DOHH2 (cell line): ENCODE data around the gene GLI2.

Experiments
- H3F3A ChIP-seq: fragments of 200-600 bp; sonication (generic), shearing (Covaris generic); 2 replicates; pipeline ENCODE4 v1.6.0; 2016; ENCODE audit warnings: antibody characterized with exemption, mild to moderate bottlenecking; ENCODE audit not compliant: control insufficient read depth, insufficient read depth
- H3K27ac ChIP-seq: fragments of 200-600 bp; sonication (generic); 2 replicates; pipeline ENCODE4 v1.5.1; 2014; ENCODE audit warnings: low read depth, mild to moderate bottlenecking, low read length, moderate library complexity
- H3K27me3 ChIP-seq: fragments of 200-600 bp; sonication (generic); 2 replicates; pipeline ENCODE4 v1.6.1; 2014; ENCODE audit warnings: mild to moderate bottlenecking, low read length, mixed read lengths; ENCODE audit not compliant: control insufficient read depth
- H3K36me3 ChIP-seq: fragments of 200-600 bp; sonication (generic); 2 replicates; pipeline ENCODE4 v1.6.1; 2014; ENCODE audit warnings: mild to moderate bottlenecking, low read length, moderate library complexity, mixed read lengths; ENCODE audit not compliant: control insufficient read depth
- H3K4me1 ChIP-seq: fragments of 200-600 bp; sonication (generic); 2 replicates; pipeline ENCODE4 v1.6.1; 2014; ENCODE audit warnings: mild to moderate bottlenecking, low read length, mixed read lengths; ENCODE audit not compliant: control insufficient read depth
- H3K4me2 ChIP-seq: fragments of 200-600 bp; sonication (generic); 2 replicates; pipeline ENCODE4 v1.6.0; 2014; ENCODE audit warnings: mild to moderate bottlenecking, low read length, moderate library complexity
- H3K4me3 ChIP-seq: fragments of 200-600 bp; sonication (generic); 2 replicates; pipeline ENCODE4 v1.5.1; 2014; ENCODE audit warnings: mild to moderate bottlenecking, low read length, mixed read lengths
- H3K79me2 ChIP-seq: fragments of 200-600 bp; sonication (generic); 2 replicates; pipeline ENCODE4 v1.6.1; 2014; ENCODE audit warnings: mild to moderate bottlenecking, low read length, mixed read lengths; ENCODE audit not compliant: control insufficient read depth
- H3K9me2 ChIP-seq: fragments of 200-600 bp; sonication (generic); replicated peaks from 2 replicates; pipeline ENCODE4 v1.6.1; 2014; ENCODE audit warnings: mild to moderate bottlenecking, low read length, mixed read lengths; ENCODE audit not compliant: control insufficient read depth
- H3K9me3 ChIP-seq: fragments of 200-600 bp; sonication (generic); 2 replicates; pipeline ENCODE4 v1.6.1; 2014; ENCODE audit warnings: antibody characterized with exemption, low read length, mixed read lengths; ENCODE audit not compliant: control insufficient read depth, insufficient read depth
- H4K20me1 ChIP-seq: fragments of 200-600 bp; sonication (generic); 2 replicates; pipeline ENCODE4 v1.6.0; 2014; ENCODE audit warnings: low read depth, mild to moderate bottlenecking, antibody characterized with exemption, low read length, moderate library complexity; ENCODE audit not compliant: control insufficient read depth, insufficient read depth
- EZH2phosphoT487 ChIP-seq: fragments of 200-600 bp; sonication (generic); IDR thresholded peaks from 2 replicates; pipeline ENCODE4 v1.6.1; 2017; ENCODE audit warnings: borderline replicate concordance, mild to moderate bottlenecking, antibody characterized with exemption, low read length, moderate library complexity, mixed read lengths
- TF ChIP-seq, protein P1 (sequence below): fragments of 200-600 bp; sonication (generic); IDR thresholded peaks from one replicate; pipeline ENCODE4 v1.5.1; 2014; ENCODE audit warnings: antibody characterized with exemption, mild to moderate bottlenecking, low read depth, low read length; ENCODE audit not compliant: poor library complexity, severe bottlenecking

GLI2 gene

DNA sequence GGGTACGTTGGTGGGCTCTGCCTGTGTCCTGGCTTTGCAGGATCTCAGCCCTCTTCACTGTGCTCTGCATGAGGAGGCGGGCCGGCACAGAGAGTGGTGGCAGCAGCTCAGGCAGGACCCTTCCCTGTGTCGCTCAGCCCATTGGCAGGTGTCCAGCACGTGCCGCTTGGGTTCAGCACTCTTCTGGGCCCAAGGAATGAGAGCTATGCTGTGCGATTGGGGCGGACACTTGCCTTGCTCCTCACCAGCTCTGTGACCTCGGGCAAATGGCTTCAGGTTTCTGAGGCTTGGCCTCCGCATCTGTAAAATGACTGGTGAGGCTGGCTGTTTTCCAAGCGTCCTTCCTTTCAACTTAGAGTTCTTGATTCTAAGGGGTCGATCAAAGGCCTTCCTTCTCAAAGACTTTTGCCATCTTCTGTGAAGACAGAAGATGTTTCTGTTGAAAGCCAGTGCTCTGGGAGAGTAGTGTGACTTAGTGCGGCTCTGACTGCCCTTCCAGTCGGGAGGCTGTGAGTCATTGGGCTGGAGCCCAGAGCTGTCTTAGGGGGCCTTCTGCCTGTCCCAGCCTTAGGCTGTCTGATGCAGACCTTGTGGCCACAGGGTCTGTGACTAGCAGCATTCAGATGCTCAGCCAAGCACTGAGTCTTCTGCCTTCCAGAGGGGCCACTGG, 35.6 kb downstream of the GLI2 start:
- Histone ChIP-seq H3K4me3 (no peak overlapping the region), H3K36me3 (no peaks in the 10 kb centered on the region), H3K27ac (no peak overlapping the region), H3K4me2 (no peak overlapping the region), H3F3A (no peaks in the 10 kb centered on the region), H3K4me1 (no peaks in the 10 kb centered on the region), H3K27me3 (no peaks in the 10 kb centered on the region), H3K9me2 (no peaks in the 10 kb centered on the region), H4K20me1 (no peaks in the 10 kb centered on the region), H3K9me3 (no peaks in the 10 kb centered on the region), H3K79me2 (no peaks in the 10 kb centered on the region)
- no peak for TF ChIP-seq EZH2phosphoT487

DNA sequence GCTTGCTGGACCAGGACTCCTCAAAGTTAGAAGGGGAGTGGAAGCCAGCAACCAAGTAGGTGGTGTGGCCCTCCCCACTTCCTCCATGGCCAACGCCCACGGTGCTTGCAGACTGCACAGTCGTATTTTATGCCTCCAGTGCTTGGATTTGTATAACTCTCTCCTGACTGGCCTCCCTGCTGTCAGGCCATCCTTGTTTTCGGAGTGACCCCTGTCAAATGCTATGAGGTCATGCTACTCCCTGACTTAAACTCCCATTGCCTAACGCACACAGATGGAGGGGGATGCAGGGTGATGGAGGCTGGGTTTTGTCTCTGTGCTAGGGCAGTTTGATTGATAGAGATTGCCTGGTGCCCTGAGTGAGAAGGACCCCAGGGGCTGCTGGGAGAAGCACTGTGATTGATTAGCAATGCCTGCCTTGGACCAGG, 36.1 kb downstream of the GLI2 start:
- Histone ChIP-seq H3K4me3 (no peak overlapping the region), H3K79me2 (no peaks in the 10 kb centered on the region), H3K4me2 (no peak overlapping the region)

DNA sequence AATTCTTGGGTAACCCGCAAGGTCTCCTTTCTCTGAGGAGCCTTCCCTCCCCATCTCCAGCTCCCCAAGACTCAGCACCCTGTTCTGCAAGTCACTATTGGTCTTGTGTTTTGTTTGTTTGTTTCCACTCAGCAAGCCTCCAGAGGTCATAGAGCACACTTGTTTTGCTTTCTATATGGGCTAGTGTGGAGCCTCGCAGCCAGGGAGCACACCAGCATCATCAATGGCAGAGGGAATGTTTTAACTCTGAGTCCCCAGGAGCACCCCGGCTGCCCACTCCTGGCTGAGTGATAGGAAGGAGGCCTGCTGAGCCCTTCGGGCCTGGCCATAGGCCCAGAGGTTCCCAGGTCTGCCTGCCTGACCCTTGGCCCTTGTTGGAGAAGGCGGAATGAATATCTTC, 36.6 kb downstream of the GLI2 start:
- Histone ChIP-seq H3K4me3 (no peak overlapping the region), H3K79me2 (no peaks in the 10 kb centered on the region), H3K27ac (no peak overlapping the region), H3K27me3 (no peaks in the 10 kb centered on the region), H4K20me1 (no peaks in the 10 kb centered on the region), H3K4me2 (no peak overlapping the region), H3K4me1 (no peaks in the 10 kb centered on the region), H3K9me2 (no peaks in the 10 kb centered on the region), H3F3A (no peaks in the 10 kb centered on the region), H3K36me3 (no peaks in the 10 kb centered on the region), H3K9me3 (no peaks in the 10 kb centered on the region)
- no peak for TF ChIP-seq EZH2phosphoT487
- TF ChIP-seq, protein P1, sequence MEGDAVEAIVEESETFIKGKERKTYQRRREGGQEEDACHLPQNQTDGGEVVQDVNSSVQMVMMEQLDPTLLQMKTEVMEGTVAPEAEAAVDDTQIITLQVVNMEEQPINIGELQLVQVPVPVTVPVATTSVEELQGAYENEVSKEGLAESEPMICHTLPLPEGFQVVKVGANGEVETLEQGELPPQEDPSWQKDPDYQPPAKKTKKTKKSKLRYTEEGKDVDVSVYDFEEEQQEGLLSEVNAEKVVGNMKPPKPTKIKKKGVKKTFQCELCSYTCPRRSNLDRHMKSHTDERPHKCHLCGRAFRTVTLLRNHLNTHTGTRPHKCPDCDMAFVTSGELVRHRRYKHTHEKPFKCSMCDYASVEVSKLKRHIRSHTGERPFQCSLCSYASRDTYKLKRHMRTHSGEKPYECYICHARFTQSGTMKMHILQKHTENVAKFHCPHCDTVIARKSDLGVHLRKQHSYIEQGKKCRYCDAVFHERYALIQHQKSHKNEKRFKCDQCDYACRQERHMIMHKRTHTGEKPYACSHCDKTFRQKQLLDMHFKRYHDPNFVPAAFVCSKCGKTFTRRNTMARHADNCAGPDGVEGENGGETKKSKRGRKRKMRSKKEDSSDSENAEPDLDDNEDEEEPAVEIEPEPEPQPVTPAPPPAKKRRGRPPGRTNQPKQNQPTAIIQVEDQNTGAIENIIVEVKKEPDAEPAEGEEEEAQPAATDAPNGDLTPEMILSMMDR = no peak

More for the DNA sequence above, 36.1 kb downstream of the GLI2 start:
- H3K27ac ChIP-seq = no peak overlapping the region
- TF ChIP-seq, protein P1 = no peak
- TF ChIP-seq EZH2phosphoT487 = no peak
- H3F3A ChIP-seq = no peaks in the 10 kb centered on the region
- no peaks in the 10 kb centered on the region for H4K20me1 ChIP-seq
- H3K9me3 ChIP-seq = no peaks in the 10 kb centered on the region
- H3K9me2 ChIP-seq = no peaks in the 10 kb centered on the region
- H3K27me3 ChIP-seq = no peaks in the 10 kb centered on the region
- H3K36me3 ChIP-seq = no peaks in the 10 kb centered on the region
- no peaks in the 10 kb centered on the region for H3K4me1 ChIP-seq

DNA sequence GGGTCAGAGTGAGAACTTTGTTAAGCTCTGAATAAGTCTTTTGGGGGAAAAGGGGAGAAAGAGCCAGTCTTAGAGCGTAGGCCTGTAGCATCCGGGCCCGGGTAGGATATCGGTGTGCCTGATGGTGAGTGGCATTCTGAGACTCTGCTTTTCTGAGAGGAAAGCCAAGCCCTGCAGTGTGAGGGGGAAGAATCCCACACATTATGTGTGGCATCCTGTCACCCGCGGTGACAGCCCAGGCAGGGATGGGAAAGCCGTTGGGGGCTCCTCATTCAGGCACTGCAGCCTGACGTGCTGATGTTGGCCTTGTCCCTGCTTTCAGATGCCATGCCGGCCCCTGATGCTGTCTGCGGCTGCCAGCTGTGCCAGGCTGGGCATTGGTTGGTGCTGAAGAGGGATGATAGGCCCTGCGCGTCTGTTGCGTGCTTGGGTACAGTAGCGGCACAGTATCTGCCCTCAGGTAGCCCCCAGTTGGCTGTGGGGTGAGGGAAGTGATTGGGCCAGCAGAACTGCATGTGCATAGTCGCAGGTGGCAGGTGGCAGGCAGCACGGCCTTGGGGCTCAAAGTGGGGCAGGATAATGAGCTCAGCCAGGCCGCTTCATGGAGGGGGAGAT, 37.6 kb downstream of the GLI2 start:
- Histone ChIP-seq H3K4me2 (no peak overlapping the region), H3K36me3 (no peaks in the 10 kb centered on the region)

More for the DNA sequence above, 37.6 kb downstream of the GLI2 start:
- Histone ChIP-seq H3F3A (no peaks in the 10 kb centered on the region), H3K9me2 (no peaks in the 10 kb centered on the region), H3K4me3 (no peak overlapping the region), H4K20me1 (no peaks in the 10 kb centered on the region), H3K27me3 (no peaks in the 10 kb centered on the region), H3K4me1 (no peaks in the 10 kb centered on the region), H3K27ac (no peak overlapping the region), H3K79me2 (no peaks in the 10 kb centered on the region), H3K9me3 (no peaks in the 10 kb centered on the region)
- TF ChIP-seq, protein P1 = no peak
- TF ChIP-seq EZH2phosphoT487 = no peak
